Hepatocyte (in vitro differentiated cells): Measurements from ENCODE around the gene CYP26A1. TPM values are rescaled to one million over a fixed set of nuclear protein-coding genes. Genes with fewer than 3 reads are reported as not detected.

ENCODE experiments used
- DNase-seq: peaks from one replicate; pipeline ENCODE4 v3.0.0-alpha.2; 2016; ENCODE audit warnings: low spot score
- H2AFZ ChIP-seq: fragments of 200-600 bp; sonication (generic); 2 replicates; pipeline ENCODE4 v1.6.0; 2016; ENCODE audit warnings: antibody characterized with exemption, mild to moderate bottlenecking
- H3K27ac ChIP-seq: fragments of 200-600 bp; sonication (generic); 2 replicates; pipeline ENCODE4 v1.5.1; 2016; ENCODE audit warnings: mild to moderate bottlenecking
- H3K27me3 ChIP-seq: fragments of 200-600 bp; sonication (generic); 2 replicates; pipeline ENCODE4 v1.6.1; 2016
- H3K36me3 ChIP-seq: fragments of 200-600 bp; sonication (generic); replicated peaks from 2 replicates; pipeline ENCODE4 v1.5.1; 2016; ENCODE audit warnings: low read depth; ENCODE audit not compliant: insufficient read depth
- H3K4me1 ChIP-seq: fragments of 200-600 bp; sonication (generic); 2 replicates; pipeline ENCODE4 v1.5.1; 2016; ENCODE audit warnings: mild to moderate bottlenecking, moderate library complexity; ENCODE audit not compliant: insufficient read depth
- H3K4me2 ChIP-seq: fragments of 200-600 bp; sonication (generic); 2 replicates; pipeline ENCODE4 v1.6.0; 2016
- H3K4me3 ChIP-seq: fragments of 200-600 bp; sonication (generic); 2 replicates; pipeline ENCODE4 v1.5.1; 2016; ENCODE audit warnings: mild to moderate bottlenecking
- H3K79me2 ChIP-seq: fragments of 200-600 bp; sonication (generic); 2 replicates; pipeline ENCODE4 v1.6.0; 2017; ENCODE audit warnings: mild to moderate bottlenecking
- H3K9me2 ChIP-seq: fragments of 200-600 bp; sonication (generic); replicated peaks from 2 replicates; pipeline ENCODE4 v1.6.0; 2017; ENCODE audit warnings: mild to moderate bottlenecking; ENCODE audit not compliant: insufficient read depth
- H3K9me3 ChIP-seq: fragments of 200-600 bp; sonication (generic); 2 replicates; pipeline ENCODE4 v1.5.1; 2016; ENCODE audit warnings: low read depth, mild to moderate bottlenecking
- H4K20me1 ChIP-seq: fragments of 200-600 bp; sonication (generic); 2 replicates; pipeline ENCODE4 v1.6.0; 2016; ENCODE audit warnings: mild to moderate bottlenecking; ENCODE audit not compliant: insufficient read depth, poor library complexity, severe bottlenecking
- CTCF ChIP-seq: fragments of 200-600 bp; sonication (generic); IDR thresholded peaks from 2 replicates; pipeline ENCODE4 v1.5.1; 2016; ENCODE audit warnings: antibody characterized with exemption, mild to moderate bottlenecking; ENCODE audit not compliant: poor library complexity
- EZH2 ChIP-seq: fragments of 200-600 bp; sonication (generic); IDR thresholded peaks from 2 replicates; pipeline ENCODE4 v1.6.1; 2016; ENCODE audit warnings: antibody characterized with exemption, mild to moderate bottlenecking, borderline replicate concordance
- EZH2phosphoT487 ChIP-seq: fragments of 200-600 bp; sonication (generic); IDR thresholded peaks from one replicate; pipeline ENCODE4 v1.6.1; 2018; ENCODE audit warnings: antibody characterized with exemption, mild to moderate bottlenecking, low read depth, moderate library complexity; ENCODE audit not compliant: unreplicated experiment, severe bottlenecking
- WGBS: methylation state at CpG from one replicate; pipeline ENCODE4 v1.1.6; 2016; ENCODE audit warnings: low lambda C conversion rate; ENCODE audit errors: missing lambda C conversion rate; 5-methylcytosine and 5-hydroxymethylcytosine counted together
- polyA plus RNA-seq: library from polyadenylated mRNA; unstranded; fragments of >200 nt; fragmentation: Nextera tagmentation; extraction: Ambion mirVana; gene quantifications from 2 replicates; pipeline ENCODE4 v1.2.1, GENCODE V29; 2016
- total RNA-seq: library from RNA; depleted of rRNA; stranded (reverse); fragments of >200 nt; gene quantifications from 2 replicates; pipeline ENCODE4 v1.2.3, GENCODE V29; 2014

Gene CYP26A1
- total and polyA plus RNA-seq, 2 experiments from 2014 or later: 0.69 to 0.80 TPM

- H2AFZ ChIP-seq: no peak overlapping the region
- no peaks in the 10 kb centered on the region for H3K79me2 ChIP-seq
- peaks cover 10% of the 10 kb centered on the region for H3K27me3 ChIP-seq
- H3K27ac ChIP-seq: no peak overlapping the region
- H4K20me1 ChIP-seq: no peaks in the 10 kb centered on the region
- H3K9me2 ChIP-seq: no peaks in the 10 kb centered on the region
- H3K4me1 ChIP-seq: peaks cover 5% of the 10 kb centered on the region
- no peaks in the 10 kb centered on the region for H3K36me3 ChIP-seq
- no peak for DNase-seq
- TF ChIP-seq EZH2 (no peak), EZH2phosphoT487 (no peak), CTCF (no peak)
- WGBS: 86% methylated on average over 3 of the region's 3 CpGs
- no peak overlapping the region for H3K4me3 ChIP-seq
- no peaks in the 10 kb centered on the region for H3K9me3 ChIP-seq
- H3K4me2 ChIP-seq: no peak overlapping the region
Observed at GRCh38 chr10:93081318-93081717, 7.6 kb downstream of the CYP26A1 start.

GRCh38 chr10:93081834-93082233 lies 8.1 kb downstream of the CYP26A1 start:
- WGBS: 51% methylated on average over 10 of the region's 10 CpGs

GRCh38 chr10:93083743-93084539 lies 10.2 kb downstream of the CYP26A1 start:
- Histone ChIP-seq H3K4me3 (no peak overlapping the region), H3K4me2 (no peak overlapping the region), H2AFZ (no peak overlapping the region), H3K36me3 (no peaks in the 10 kb centered on the region), H3K9me2 (no peaks in the 10 kb centered on the region), H3K4me1 (no peaks in the 10 kb centered on the region), H3K9me3 (no peaks in the 10 kb centered on the region), H4K20me1 (no peaks in the 10 kb centered on the region), H3K27ac (no peak overlapping the region), H3K27me3 (peaks cover 3% of the 10 kb centered on the region), H3K79me2 (no peaks in the 10 kb centered on the region)
- TF ChIP-seq EZH2 (no peak), CTCF (no peak), EZH2phosphoT487 (no peak)
- DNase-seq: no peak
- WGBS: 91% methylated on average over 7 of the region's 7 CpGs

More at GRCh38 chr10:93081834-93082233, 8.1 kb downstream of the CYP26A1 start:
- Histone ChIP-seq H3K79me2 (no peaks in the 10 kb centered on the region), H3K4me2 (no peak overlapping the region), H3K4me3 (no peak overlapping the region), H2AFZ (no peak overlapping the region), H4K20me1 (no peaks in the 10 kb centered on the region), H3K4me1 (peaks cover 5% of the 10 kb centered on the region), H3K27me3 (peaks cover 5% of the 10 kb centered on the region), H3K9me2 (no peaks in the 10 kb centered on the region), H3K27ac (no peak overlapping the region), H3K36me3 (no peaks in the 10 kb centered on the region), H3K9me3 (no peaks in the 10 kb centered on the region)
- no peak for DNase-seq
- TF ChIP-seq EZH2: no peak
- no peak for TF ChIP-seq EZH2phosphoT487
- no peak for TF ChIP-seq CTCF
